ENCODE data around the gene PDCD2L.

Gene PDCD2L

GRCh38 chr19:34404109-34404909 is at the start of gene PDCD2L:
TSS of gene PDCD2L (plus strand) at chr19:34404399. CDS start at chr19:34404431, 32 bp downstream.
- Histone ChIP-seq H3K4me1 (ENCODE audit: control insufficient read depth in 1 of 2, insufficient read depth in 1 of 2, low read depth in 1 of 2, low read length in 1 of 2) (peaks cover 11% of the 10 kb centered on the region in 2 experiments), H3K9me3 (no peaks in the 10 kb centered on the region), H3K27me3 (no peaks in the 10 kb centered on the region), H3K27ac (peak within 1 kb of the TSS; percentile 35), H3K36me3 (peaks cover 15% of the 10 kb centered on the region), H3K4me3 (ENCODE audit: low read depth in 1 of 2, low read length in 1 of 2) (peak within 1 kb of the TSS; percentile 75 to 86)
- TF ChIP-seq CTCF (IDR thresholded peaks at IDR 0.05) = no peak

GRCh38 chr19:34355201-34355600 is 49.0 kb upstream of the PDCD2L start:
- Histone ChIP-seq H3K36me3 (peaks cover 8% of the 10 kb centered on the region), H3K27me3 (no peaks in the 10 kb centered on the region), H3K27ac (no peak overlapping the region), H3K4me3 (ENCODE audit: low read depth in 1 of 2, low read length in 1 of 2) (no peak overlapping the region), H3K9me3 (no peaks in the 10 kb centered on the region), H3K4me1 (ENCODE audit: control insufficient read depth in 1 of 2, insufficient read depth in 1 of 2, low read depth in 1 of 2, low read length in 1 of 2) (peaks cover 14 to 17% of the 10 kb centered on the region in 2 experiments)
- no peak for TF ChIP-seq CTCF (IDR thresholded peaks at IDR 0.05)

- peaks cover 8% of the 10 kb centered on the region for H3K36me3 ChIP-seq
- peaks cover 14 to 18% of the 10 kb centered on the region in 2 experiments for H3K4me1 ChIP-seq (ENCODE audit: control insufficient read depth in 1 of 2, insufficient read depth in 1 of 2, low read depth in 1 of 2, low read length in 1 of 2)
- H3K27ac ChIP-seq = no peak overlapping the region
- no peak overlapping the region for H3K4me3 ChIP-seq (ENCODE audit: low read depth in 1 of 2, low read length in 1 of 2)
- H3K9me3 ChIP-seq = no peaks in the 10 kb centered on the region
- TF ChIP-seq CTCF (IDR thresholded peaks at IDR 0.05) = no peak
- H3K27me3 ChIP-seq = no peaks in the 10 kb centered on the region
These were observed 47.3 kb upstream of the PDCD2L start for GRCh38 chr19:34356875-34357274.

- Histone ChIP-seq H3K4me1 (ENCODE audit: control insufficient read depth in 1 of 2, insufficient read depth in 1 of 2, low read depth in 1 of 2, low read length in 1 of 2) (peaks cover 14 to 23% of the 10 kb centered on the region in 2 experiments), H3K27me3 (no peaks in the 10 kb centered on the region), H3K36me3 (peaks cover 8% of the 10 kb centered on the region), H3K4me3 (ENCODE audit: low read depth in 1 of 2, low read length in 1 of 2) (no peak overlapping the region), H3K27ac (no peak overlapping the region), H3K9me3 (no peaks in the 10 kb centered on the region)
- no peak for TF ChIP-seq CTCF (IDR thresholded peaks at IDR 0.05)
These were observed 46.8 kb upstream of the PDCD2L start for GRCh38 chr19:34357431-34357830.

- Histone ChIP-seq H3K4me3 (ENCODE audit: low read depth in 1 of 2, low read length in 1 of 2) (peak overlapping the region; percentile 72 to 75), H3K9me3 (no peaks in the 10 kb centered on the region), H3K36me3 (no peaks in the 10 kb centered on the region), H3K27me3 (no peaks in the 10 kb centered on the region), H3K27ac (peak overlapping the region; percentile 70), H3K4me1 (ENCODE audit: control insufficient read depth in 1 of 2, insufficient read depth in 1 of 2, low read depth in 1 of 2, low read length in 1 of 2) (peaks cover 14 to 28% of the 10 kb centered on the region in 2 experiments)
- no peak for TF ChIP-seq CTCF (IDR thresholded peaks at IDR 0.05)
These were observed 44.9 kb upstream of the PDCD2L start for GRCh38 chr19:34359140-34359953.
